ENCODE data around the gene UFC1.

The UFC1 gene

DNA sequence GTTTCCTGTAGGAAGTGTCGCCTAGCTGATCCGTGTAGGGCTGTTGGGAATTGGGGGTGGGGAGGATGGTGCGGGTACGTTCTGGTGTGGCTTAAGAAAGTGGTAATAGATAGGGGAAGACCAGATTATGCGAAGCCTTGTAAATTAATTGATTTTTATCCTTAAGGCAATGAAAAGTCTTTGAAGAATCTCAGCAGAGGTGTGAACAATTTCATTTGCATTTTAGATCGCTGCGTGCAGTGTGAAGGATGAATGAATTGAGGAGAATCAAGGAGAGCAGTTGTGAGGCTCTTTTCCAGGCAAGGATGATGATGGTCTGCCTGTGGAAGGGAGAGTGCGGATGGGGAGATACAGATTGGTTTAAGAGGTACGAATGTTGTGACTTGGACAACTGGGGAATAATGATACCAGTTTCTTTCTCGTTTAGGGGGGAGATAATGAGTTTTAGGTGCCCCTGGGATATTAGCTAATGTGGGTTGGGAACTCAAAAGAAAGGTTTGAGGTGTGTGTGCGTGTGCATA, 20.5 kb upstream of the UFC1 start:
- peak overlapping the region; percentile 71 for H3K4me3 ChIP-seq (ENCODE audit: low read depth, low read length)
- TF ChIP-seq, protein P1, sequence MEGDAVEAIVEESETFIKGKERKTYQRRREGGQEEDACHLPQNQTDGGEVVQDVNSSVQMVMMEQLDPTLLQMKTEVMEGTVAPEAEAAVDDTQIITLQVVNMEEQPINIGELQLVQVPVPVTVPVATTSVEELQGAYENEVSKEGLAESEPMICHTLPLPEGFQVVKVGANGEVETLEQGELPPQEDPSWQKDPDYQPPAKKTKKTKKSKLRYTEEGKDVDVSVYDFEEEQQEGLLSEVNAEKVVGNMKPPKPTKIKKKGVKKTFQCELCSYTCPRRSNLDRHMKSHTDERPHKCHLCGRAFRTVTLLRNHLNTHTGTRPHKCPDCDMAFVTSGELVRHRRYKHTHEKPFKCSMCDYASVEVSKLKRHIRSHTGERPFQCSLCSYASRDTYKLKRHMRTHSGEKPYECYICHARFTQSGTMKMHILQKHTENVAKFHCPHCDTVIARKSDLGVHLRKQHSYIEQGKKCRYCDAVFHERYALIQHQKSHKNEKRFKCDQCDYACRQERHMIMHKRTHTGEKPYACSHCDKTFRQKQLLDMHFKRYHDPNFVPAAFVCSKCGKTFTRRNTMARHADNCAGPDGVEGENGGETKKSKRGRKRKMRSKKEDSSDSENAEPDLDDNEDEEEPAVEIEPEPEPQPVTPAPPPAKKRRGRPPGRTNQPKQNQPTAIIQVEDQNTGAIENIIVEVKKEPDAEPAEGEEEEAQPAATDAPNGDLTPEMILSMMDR (IDR thresholded peaks at IDR 0.05; ENCODE audit: control insufficient read depth, extremely low read depth, insufficient read depth): no peak
- no peak for DNase-seq (ENCODE audit: low read depth)

DNA sequence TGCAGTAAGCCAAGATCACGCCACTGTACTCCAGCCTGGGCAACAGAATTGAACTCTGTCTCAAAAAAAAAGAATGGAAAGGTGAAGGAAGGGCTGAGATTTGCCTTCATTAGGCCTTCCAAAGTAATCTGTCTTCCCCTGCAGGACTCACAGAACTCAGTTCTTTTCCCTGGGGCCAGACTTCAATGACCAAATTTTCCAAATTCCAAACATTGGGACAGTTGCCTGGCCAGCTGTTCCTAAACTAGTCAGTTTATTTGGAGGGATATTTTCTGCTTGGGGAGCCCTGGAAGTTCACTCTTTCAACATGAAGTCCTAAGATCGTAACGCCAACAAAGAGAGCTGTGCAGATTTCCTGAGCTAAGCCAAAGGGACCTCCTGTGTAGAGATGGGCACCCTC, 15.9 kb upstream of the UFC1 start:
- TF ChIP-seq, protein P1 (IDR thresholded peaks at IDR 0.05; ENCODE audit: control insufficient read depth, extremely low read depth, insufficient read depth): no peak
- DNase-seq (ENCODE audit: low read depth): no peak
- H3K4me3 ChIP-seq (ENCODE audit: low read depth, low read length): no peak overlapping the region

DNA sequence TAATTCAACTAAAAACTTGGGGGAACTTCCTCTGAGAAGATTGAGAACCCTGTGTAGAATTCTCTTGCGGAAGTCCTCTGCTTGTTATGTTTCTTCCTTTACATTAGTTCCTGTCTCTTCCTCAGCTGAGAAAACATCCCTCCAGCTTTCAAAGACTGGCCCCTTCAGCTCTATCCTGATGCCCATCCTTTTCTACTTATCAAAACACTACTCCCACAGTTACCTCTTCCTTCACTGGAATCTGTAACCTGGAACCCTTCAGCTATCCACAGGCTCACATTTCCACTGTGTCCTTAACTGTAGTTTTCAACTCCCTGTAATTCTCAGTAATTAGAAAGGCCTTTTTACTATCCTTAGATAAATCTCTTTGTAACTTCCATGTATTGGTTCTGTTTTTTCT, 15.3 kb upstream of the UFC1 start:
- TF ChIP-seq, protein P1 (IDR thresholded peaks at IDR 0.05; ENCODE audit: control insufficient read depth, extremely low read depth, insufficient read depth): no peak
- H3K4me3 ChIP-seq (ENCODE audit: low read depth, low read length): no peak overlapping the region
- DNase-seq (ENCODE audit: low read depth): no peak

DNA sequence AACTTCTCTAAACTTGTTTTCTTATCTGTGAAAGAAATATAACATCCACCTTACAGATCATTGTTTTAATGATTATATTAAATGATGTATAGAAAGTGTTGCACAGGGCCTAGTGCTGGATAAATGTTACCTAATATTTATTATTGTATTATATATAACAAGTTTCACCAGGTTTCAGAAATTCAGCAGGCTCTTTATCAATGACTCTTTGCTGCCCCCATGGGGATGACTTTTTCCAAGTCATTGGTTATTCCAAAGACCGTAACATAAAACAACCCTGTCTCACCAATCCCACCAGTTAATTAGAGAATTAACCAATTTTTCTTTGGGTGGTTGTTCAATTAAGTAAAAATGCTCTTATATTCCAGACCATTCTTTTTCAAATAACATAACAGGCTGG, 14.0 kb upstream of the UFC1 start:
- DNase-seq (ENCODE audit: low read depth): no peak
- TF ChIP-seq, protein P1 (IDR thresholded peaks at IDR 0.05; ENCODE audit: control insufficient read depth, extremely low read depth, insufficient read depth): peak; percentile 36; the same call in 1 of the 2 replicates
- no peak overlapping the region for H3K4me3 ChIP-seq (ENCODE audit: low read depth, low read length)

GRCh38 chr1:161140755-161141400, 12.9 kb upstream of the UFC1 start:
- no peak for DNase-seq (ENCODE audit: low read depth)
- no peak overlapping the region for H3K4me3 ChIP-seq (ENCODE audit: low read depth, low read length)
- TF ChIP-seq, protein P1 (IDR thresholded peaks at IDR 0.05; ENCODE audit: control insufficient read depth, extremely low read depth, insufficient read depth): no peak

DNA sequence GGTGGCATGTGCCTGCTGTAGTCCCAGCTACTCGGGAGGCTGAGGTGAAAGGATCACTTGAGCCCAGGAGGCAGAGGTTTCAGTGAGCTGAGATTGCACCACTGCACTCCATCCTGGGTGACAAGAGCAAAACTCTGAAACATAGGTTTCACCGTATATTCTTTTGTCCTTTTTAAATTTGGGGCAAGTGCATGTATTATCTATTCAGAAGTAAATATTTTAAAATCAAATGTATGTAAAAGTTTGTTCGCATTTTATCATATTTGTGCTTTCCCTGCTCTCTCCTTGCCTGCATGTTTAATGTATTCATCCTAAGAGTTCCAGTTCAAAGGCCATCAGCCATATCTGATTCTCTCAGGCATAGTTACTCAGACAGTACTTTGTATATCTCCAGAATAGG, 7.9 kb upstream of the UFC1 start:
- H3K4me3 ChIP-seq (ENCODE audit: low read depth, low read length): no peak overlapping the region
- TF ChIP-seq, protein P1 (IDR thresholded peaks at IDR 0.05; ENCODE audit: control insufficient read depth, extremely low read depth, insufficient read depth): no peak
- DNase-seq (ENCODE audit: low read depth): no peak

DNA sequence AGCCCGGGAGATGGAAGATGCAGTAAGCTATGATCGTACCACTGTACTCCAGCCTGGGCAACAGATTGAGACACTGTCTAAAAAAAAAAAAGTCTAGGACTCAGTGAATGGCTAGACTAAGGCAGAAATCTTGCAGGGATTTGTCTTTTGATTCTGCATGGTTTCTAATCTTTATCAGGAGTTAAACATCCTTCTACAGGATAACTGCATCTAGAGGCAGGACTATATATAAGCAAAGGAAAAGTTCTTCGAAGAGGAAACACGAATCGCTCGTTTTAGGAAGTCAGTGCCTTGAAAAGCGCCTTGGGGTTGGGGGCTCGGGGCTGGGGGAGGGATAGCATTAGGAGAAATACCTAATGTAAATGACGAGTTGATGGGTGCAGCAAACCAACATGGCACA, 602 bp upstream of the UFC1 start:
- TF ChIP-seq, protein P1 (IDR thresholded peaks at IDR 0.05; ENCODE audit: control insufficient read depth, extremely low read depth, insufficient read depth): no peak
- H3K4me3 ChIP-seq (ENCODE audit: low read depth, low read length): peak overlapping the region; percentile 74
- DNase-seq (ENCODE audit: low read depth): no peak
